Fibroblast of pulmonary artery (primary cell): ENCODE results near the gene MAML2.

Experiments used
- DNase-seq: peaks from one replicate; pipeline ENCODE4 v3.0.0-alpha.2; 2010; ENCODE audit warnings: low read depth
- H3K4me3 ChIP-seq: replicated peaks from 2 replicates; pipeline ENCODE4 v1.5.1; 2011; ENCODE audit warnings: low read depth, mild to moderate bottlenecking, control low read depth, low read length, moderate library complexity
- CTCF ChIP-seq: IDR thresholded peaks from 2 replicates; pipeline ENCODE4 v1.5.1; 2011; ENCODE audit warnings: mild to moderate bottlenecking, control low read depth, low read length, inconsistent platforms; ENCODE audit errors: missing control alignments

The MAML2 gene

DNA sequence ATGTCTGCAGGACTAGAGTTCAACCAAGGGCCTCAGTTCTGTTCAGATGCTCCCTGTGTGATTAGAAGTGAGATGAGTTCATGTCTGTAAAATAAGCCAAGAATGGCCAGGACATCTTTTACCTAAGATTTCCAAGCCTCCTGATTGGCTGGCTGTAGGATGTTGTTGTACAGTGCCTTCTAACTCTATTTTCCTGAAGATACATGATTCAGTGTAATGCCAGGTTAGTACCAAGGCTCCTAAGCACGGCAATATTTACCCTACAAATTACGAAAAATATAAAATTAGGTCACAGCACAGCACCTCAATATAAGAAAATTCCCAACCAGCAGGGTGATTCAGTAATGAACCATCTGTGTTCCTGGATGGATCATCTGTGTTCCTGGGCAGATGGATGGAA is 279.1 kb downstream of the MAML2 start:
- no peak for TF ChIP-seq CTCF
- no peak overlapping the region for H3K4me3 ChIP-seq
- DNase-seq: no peak

DNA sequence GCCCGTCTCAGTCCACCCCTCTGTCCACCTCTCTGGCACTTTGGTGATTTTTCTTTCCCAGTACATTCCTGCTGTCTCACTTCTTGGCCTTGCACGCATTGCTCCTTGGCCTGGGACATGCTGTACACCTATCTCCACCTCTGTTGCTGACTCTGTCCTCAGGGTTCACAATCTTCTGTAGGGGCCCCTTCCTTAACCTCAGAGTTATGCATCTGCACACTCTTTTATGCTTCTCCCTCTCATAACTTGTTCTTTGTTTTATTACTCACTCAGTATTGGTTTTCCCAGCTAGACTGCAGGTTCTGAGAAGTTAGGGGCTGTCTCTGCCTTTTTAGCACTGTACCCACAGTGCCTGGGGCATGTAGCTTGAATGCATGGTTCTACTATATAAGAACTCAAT is 279.9 kb downstream of the MAML2 start:
- no peak overlapping the region for H3K4me3 ChIP-seq
- no peak for DNase-seq
- no peak for TF ChIP-seq CTCF

DNA sequence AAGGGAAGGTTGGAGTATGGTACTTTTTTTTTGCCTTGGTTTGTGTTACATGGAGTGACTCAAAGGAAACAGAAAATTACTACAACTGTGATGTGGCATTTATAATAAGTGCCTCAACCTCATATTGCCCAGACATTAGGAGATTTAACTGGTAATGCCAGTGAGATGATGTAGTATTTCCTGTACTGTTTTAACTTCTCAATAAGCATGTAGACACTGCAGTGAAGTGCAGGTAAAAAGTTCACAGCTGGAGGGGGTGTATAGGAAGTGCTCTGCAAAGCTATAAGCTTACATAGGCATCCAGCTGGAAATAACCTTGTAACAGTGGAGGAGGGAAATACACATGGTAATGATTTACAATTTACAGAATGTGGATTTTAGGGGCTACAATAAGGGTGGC is 280.9 kb downstream of the MAML2 start:
- H3K4me3 ChIP-seq: no peak overlapping the region
- no peak for DNase-seq
- TF ChIP-seq CTCF: no peak

DNA sequence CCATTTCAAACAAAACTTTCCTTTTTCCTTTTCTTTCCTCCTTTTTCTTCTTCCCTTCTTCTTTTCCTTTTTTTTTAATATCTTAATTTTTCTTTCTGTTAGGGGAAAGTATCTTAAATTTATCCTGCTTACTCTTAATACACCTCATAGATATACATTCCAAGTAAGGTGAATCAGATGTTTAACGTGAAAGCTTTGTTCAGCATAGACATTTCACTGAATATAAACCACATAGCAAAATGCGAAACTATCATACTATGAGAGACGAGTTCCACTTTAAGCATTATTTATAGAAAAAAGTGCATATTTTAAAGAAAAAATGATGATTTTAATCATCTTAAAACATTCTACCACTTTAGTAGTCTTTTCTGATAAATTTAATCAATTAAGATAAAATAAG is 281.3 kb downstream of the MAML2 start:
- no peak for TF ChIP-seq CTCF
- no peak for DNase-seq

DNA sequence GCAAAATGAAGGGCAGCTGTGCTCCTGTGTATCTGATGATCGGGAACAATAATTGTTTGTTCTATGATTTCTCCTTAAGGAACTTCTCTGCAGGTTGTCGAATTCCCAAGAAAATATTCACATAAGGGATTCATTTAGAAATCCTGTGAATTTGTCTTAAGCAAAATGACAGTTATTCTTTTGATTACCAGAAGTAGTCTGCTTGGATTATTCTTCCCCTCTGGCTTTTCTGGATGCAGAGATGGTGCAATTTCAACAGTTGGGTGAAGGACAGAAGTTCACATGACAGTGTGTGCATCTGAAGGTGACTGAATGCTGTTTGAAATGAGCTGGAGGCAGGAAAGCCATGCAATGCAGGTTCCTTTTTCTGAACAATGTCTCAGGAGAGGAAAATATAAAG is 281.9 kb downstream of the MAML2 start:
- DNase-seq: no peak
- H3K4me3 ChIP-seq: no peak overlapping the region
- TF ChIP-seq CTCF: no peak

More for the DNA sequence above, 281.3 kb downstream of the MAML2 start:
- H3K4me3 ChIP-seq: no peak overlapping the region

- H3K4me3 ChIP-seq: no peak overlapping the region
- DNase-seq: no peak
- no peak for TF ChIP-seq CTCF
These were observed 285.5 kb downstream of the MAML2 start for GRCh38 chr11:96057502-96057901.

DNA sequence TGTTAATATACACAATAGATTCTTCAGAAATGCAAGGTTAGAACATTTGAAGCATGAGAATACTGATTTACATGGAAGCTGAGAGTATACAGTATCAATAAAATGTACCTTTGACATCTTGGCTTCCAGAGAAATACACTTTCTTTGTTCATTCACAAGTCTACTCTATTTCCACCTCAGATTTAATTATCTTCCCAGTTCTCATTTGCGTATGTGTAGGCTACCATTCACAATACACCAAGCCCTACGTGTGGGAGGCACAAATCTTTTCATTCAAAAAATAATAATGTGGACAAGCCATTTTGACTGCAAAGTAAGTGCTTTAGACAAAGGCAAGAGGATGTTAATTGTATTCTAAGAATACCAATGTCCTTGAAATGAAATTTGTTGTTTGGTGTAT is 286.4 kb downstream of the MAML2 start:
- H3K4me3 ChIP-seq: no peak overlapping the region
- no peak for DNase-seq
- no peak for TF ChIP-seq CTCF
